ENCODE results near the gene SERPINA12.
"Not testable (repeated sequence)": the region's sequence is repeated elsewhere in the genome, so short reads cannot be mapped to it uniquely, and the experiment has no call there.

The SERPINA12 gene

GRCh38 chr14:94486883-94487282, 22.4 kb downstream of the SERPINA12 start:
- DNase-seq = no peak

GRCh38 chr14:94485944-94486841, 23.1 kb downstream of the SERPINA12 start:
- peak; percentile 7 for DNase-seq

- no peak for DNase-seq
These were observed 24.8 kb downstream of the SERPINA12 start for GRCh38 chr14:94484481-94484880.

GRCh38 chr14:94483729-94484275, 25.5 kb downstream of the SERPINA12 start:
- no peak for DNase-seq

GRCh38 chr14:94483071-94483451, 26.2 kb downstream of the SERPINA12 start:
- DNase-seq = no peak

- not testable (repeated sequence) for DNase-seq
These were observed 26.9 kb downstream of the SERPINA12 start for GRCh38 chr14:94482132-94483070.

GRCh38 chr14:94481468-94482131, 27.7 kb downstream of the SERPINA12 start:
- DNase-seq = no peak

- no peak for DNase-seq
These were observed 28.5 kb downstream of the SERPINA12 start for GRCh38 chr14:94480809-94481208.

- DNase-seq = no peak
These were observed 30.8 kb downstream of the SERPINA12 start for GRCh38 chr14:94478420-94478819.

GRCh38 chr14:94476023-94476422, 33.2 kb downstream of the SERPINA12 start, which contains the start of gene SERPINA9:
TSS of gene SERPINA9 (minus strand) at chr14:94476197. CDS start at chr14:94469840, 6,357 bp downstream.
- no peak for DNase-seq

- DNase-seq = no peak
These were observed 34.7 kb downstream of the SERPINA12 start for GRCh38 chr14:94474581-94475031.

GRCh38 chr14:94473666-94474410, 35.4 kb downstream of the SERPINA12 start:
- DNase-seq = no peak

- no peak for DNase-seq
These were observed 36.4 kb downstream of the SERPINA12 start for GRCh38 chr14:94472842-94473241.

- no peak for DNase-seq
These were observed 38.2 kb downstream of the SERPINA12 start for GRCh38 chr14:94471045-94471444.

- no peak for DNase-seq
These were observed 39.0 kb downstream of the SERPINA12 start for GRCh38 chr14:94470311-94470710.

GRCh38 chr14:94469261-94469660, 40.0 kb downstream of the SERPINA12 start:
- DNase-seq = no peak

GRCh38 chr14:94467728-94468520, 41.3 kb downstream of the SERPINA12 start:
- no peak for DNase-seq

- DNase-seq = no peak
These were observed 42.4 kb downstream of the SERPINA12 start for GRCh38 chr14:94466706-94467370.

GRCh38 chr14:94465042-94465441, 44.2 kb downstream of the SERPINA12 start:
- DNase-seq = no peak

- DNase-seq = no peak
These were observed 45.0 kb downstream of the SERPINA12 start for GRCh38 chr14:94464290-94464689.
